ENCODE results near the gene DLD.

- TF ChIP-seq POLR2A (IDR thresholded peaks at IDR 0.05; ENCODE audit: low read depth, low read length) (no peak), TAF1 (IDR thresholded peaks at IDR 0.05; ENCODE audit: borderline replicate concordance, low read depth, low read length) (no peak), POLR2AphosphoS5 (IDR thresholded peaks at IDR 0.05; ENCODE audit: low read depth, low read length) (no peak)
Measured at GRCh38 chr7:107865956-107866775, 24.8 kb upstream of the DLD start.

Measured in GM12892 (cell line).